Stimulated activated CD4-positive, alpha-beta T cell treated with anti-CD3 and anti-CD28 coated beads, Interleukin-1b, Interleukin-23, amount 100 ng/mL, for 1 hour (primary cell): ENCODE measurements around the gene DOCK1.

ENCODE experiments used
- DNase-seq, 2 donors: peaks; one replicate each; pipeline ENCODE4 v3.0.0-alpha.2; 2020; ENCODE audit warnings: low read depth in 2 of 2

Gene DOCK1

GRCh38 chr10:127011174-127011573 is 105.9 kb downstream of the DOCK1 start:
- DNase-seq: no peak

GRCh38 chr10:127012071-127012768 is 107.0 kb downstream of the DOCK1 start:
- no peak for DNase-seq

- no peak for DNase-seq
These were observed 107.5 kb downstream of the DOCK1 start for GRCh38 chr10:127012769-127013152.

GRCh38 chr10:127013211-127013656 is 108.0 kb downstream of the DOCK1 start:
- no peak for DNase-seq

- no peak for DNase-seq
These were observed 108.7 kb downstream of the DOCK1 start for GRCh38 chr10:127013691-127014473.

GRCh38 chr10:127014671-127015070 is 109.4 kb downstream of the DOCK1 start:
- DNase-seq: no peak

- DNase-seq: no peak
These were observed 110.1 kb downstream of the DOCK1 start for GRCh38 chr10:127015373-127015772.

GRCh38 chr10:127016331-127016730 is 111.1 kb downstream of the DOCK1 start:
- DNase-seq: no peak

GRCh38 chr10:127017541-127018297 is 112.5 kb downstream of the DOCK1 start:
- DNase-seq: no peak

GRCh38 chr10:127018298-127018650 is 113.0 kb downstream of the DOCK1 start:
- no peak for DNase-seq

GRCh38 chr10:127018766-127019165 is 113.5 kb downstream of the DOCK1 start:
- no peak for DNase-seq

- no peak for DNase-seq
These were observed 115.0 kb downstream of the DOCK1 start for GRCh38 chr10:127020260-127020659.

- no peak for DNase-seq
These were observed 116.6 kb downstream of the DOCK1 start for GRCh38 chr10:127021801-127022200.

GRCh38 chr10:127024685-127025435 is 119.6 kb downstream of the DOCK1 start:
- no peak for DNase-seq

- DNase-seq: no peak
These were observed 122.6 kb downstream of the DOCK1 start for GRCh38 chr10:127027786-127028185.

GRCh38 chr10:127028556-127028955 is 123.3 kb downstream of the DOCK1 start:
- no peak for DNase-seq

GRCh38 chr10:127029061-127029460 is 123.8 kb downstream of the DOCK1 start:
- no peak for DNase-seq

- DNase-seq: no peak
These were observed 128.2 kb downstream of the DOCK1 start for GRCh38 chr10:127033216-127034033.

- DNase-seq: no peak
These were observed 128.9 kb downstream of the DOCK1 start for GRCh38 chr10:127034034-127034633.

- no peak for DNase-seq
These were observed 129.6 kb downstream of the DOCK1 start for GRCh38 chr10:127034790-127035189.

GRCh38 chr10:127035827-127036226 is 130.6 kb downstream of the DOCK1 start:
- DNase-seq: no peak
